ENCODE results near the gene PNRC2.
"Not testable (repeated sequence)": the region's sequence is repeated elsewhere in the genome, so short reads cannot be mapped to it uniquely, and the experiment has no call there.

The PNRC2 gene

DNA sequence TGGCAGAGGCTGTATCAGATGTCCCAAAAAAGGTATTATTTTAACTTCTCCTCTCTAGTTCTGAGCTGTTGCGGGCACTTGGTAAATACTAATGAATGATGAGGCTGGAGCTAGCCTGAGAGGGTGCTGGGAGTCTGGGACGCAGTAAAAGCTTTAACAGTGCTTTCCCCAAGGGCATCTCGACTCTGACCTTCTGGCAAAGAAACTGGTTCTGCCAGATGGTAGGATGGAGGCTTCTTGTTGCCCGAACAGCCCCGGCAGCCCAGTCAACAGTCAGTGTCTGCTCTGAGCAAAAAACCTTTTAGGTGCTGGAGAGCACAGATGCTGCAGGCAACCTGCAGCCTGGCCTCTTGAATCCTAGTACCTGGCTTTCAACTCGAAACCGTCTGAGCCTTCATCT is 2.5 kb upstream of the PNRC2 start:
- FAIRE-seq = no peak

GRCh38 chr1:23958040-23958809 is 1.4 kb upstream of the PNRC2 start:
- not testable (repeated sequence) for FAIRE-seq

DNA sequence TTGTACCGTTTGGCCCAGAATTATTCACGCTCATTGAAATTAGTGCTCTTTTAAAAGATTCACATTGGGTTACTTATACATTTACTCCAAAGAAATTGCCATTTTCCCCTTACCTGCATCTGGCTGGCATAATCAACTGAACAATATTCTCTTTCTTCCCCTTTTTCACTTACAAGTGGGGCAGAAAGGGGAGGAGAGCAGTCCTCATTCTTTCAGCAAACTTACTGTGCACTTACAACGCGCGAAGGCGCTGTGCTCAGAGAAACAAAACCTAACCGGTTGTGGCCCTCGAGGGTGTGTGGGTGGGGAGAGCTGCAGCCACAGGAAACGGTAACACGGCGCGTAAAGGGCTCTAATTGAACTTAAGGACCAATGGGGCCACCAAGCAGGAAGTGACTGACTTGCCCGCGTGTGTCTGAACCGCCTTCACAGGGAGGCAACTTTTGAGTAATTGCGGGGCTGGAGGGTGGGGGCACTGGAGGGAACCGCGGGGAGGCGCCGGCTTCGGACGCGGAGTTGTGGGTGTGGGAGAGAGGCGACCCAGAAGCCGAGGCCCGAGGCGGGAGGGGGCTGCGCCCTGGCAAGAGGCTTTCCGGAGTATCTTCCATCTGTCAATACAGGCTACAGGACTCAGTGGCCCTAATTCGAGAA is 693 bp upstream of the PNRC2 start:
- peak; percentile 98 for FAIRE-seq

DNA sequence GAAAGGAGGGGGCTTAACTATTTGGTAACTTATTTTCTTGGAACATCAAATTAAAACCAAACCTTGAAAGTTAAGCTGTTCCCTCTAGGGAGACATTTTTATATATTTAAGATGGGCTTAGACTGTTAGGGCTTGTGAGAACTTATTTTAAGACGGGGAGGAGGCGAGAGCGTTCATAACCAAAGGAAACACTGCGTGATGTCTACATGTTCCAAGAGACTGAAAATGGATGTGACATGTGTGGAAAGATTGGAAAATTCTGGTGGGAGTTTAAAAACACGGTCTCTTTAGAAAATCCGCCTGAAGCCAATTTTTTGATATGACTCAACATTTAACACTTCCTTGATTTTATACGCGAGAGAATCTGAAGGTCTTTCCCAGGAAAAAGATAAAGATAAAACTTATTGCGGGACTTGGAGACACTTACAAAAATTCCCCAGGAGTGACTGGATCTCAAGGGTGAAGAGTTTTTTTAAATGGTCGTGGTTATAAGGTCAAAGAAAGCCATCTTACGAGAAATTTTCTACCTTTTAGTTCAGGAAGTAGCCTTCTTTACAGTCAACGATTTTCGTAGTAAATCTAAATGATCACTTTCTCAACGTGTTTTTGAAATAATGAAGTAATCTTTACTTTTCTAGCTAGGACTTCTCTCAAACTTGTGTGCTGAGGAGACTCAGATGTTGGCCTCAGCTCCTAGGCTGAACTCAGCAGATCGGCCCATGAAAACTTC is 828 bp downstream of the PNRC2 start:
- FAIRE-seq = peak; percentile 82

DNA sequence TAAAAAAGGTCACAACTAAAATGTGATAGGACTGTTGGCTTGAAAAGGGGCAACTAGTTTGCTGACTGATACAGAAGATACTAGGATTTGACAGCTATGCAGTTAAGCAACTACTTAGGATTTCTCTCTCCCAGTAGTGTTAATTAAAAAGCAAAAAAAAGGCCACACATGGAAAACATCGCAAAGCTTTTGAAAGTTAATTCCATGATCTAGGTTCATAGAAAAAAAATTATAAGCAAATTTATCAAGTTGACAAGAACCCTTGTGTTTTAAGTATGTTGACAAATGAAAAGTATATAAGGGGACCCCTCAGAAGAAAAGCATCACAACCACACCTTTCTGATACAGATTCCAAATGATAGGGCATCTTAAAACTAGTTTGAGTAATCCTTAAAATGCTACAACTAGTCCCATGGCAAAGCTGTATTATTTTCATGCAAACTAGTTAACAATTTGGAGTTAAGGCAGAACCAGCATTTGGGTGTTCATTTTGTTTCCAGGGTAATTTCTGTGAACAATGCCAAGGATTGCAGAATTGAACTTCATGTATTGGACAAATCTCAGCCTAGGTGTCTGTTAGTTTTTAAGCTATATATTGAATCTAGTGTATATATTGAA is 4.1 kb downstream of the PNRC2 start:
- peak; percentile 92 for FAIRE-seq

- FAIRE-seq = no peak
Measured at GRCh38 chr1:23964235-23964668, 4.6 kb downstream of the PNRC2 start.

DNA sequence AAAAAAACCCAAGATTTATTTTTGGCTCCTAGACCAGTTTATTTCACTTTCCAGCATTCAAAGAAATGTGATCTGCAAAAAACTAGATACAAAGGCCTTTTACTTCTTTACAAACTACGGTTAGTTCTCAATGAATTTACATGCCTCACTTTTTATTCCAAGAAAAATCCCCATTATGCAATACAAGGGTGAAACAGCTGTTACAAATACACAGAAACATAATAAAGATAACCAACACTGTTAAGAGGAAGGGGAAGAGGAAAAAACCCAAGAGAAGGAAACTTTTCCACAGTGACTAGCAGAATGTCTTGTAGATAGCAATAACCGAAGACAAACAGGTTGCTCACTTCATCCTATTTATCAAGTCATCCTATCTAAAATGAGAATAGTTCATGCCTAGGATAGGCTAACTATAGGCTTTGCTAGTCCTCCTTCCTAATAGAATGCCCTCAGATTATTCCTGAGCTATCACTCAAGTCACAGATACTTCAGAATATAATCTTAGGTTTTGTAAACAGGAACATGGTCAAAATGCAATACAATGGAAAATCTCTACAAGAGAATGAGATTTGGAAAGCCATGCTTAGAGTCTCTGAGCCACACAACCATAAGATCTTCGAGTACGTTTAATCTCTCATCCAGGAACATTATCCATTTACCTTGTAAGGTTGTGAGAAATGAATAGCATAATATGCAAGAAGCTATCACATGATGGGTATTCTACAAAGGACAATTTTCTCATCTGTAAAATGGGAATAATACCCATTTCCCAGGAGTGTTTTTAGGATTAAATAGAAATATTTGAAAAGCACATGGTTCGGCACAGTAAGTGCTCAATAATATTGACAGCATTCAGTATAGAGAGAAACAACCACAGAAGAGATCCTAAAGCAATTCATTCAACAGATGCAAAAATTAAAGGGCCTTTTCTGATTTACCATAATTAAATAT is 5.4 kb downstream of the PNRC2 start:
- no peak for FAIRE-seq

DNA sequence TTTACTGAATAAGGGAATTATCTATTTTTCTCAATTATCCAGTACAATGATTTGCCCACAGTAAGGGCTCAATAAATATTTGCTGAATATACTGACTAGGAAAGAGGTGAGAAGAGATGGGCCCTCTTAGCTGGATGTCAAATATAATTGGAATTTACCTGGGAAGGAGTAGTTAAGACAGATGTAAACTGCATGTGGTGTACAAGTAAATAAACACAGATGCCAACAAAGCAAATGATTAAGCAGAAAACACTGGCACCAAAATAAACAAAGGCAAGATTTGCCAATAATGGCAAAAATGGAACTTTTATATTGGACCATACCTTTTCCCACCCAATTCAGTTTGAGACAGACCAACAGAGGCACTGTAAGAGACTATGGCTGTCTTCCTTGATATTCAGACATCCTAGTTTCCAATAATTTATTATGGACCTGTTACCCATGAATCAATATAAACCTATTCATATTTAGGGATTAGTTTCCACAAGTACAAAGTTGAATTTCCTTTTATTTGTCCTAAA is 7.4 kb downstream of the PNRC2 start:
- no peak for FAIRE-seq

DNA sequence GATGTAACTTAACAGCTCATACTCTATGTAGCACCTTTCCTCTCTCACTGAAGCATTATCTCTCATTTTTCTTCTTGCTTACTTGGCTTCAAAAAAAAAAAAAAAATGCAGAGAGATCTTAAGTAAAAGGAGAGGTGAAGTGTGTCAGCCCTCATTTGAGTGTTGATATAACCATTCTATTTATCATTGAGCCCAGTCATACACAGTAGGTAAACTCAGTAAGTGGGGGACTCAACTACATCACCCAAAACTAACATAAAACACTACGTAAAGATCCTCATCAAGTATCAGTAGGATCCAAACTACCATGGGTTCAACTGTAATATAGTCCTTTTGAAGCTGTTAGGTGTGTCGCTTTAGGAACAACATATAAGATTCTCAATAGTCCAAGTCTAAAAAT is 8.2 kb downstream of the PNRC2 start:
- no peak for FAIRE-seq

GRCh38 chr1:23977187-23977853 is 17.7 kb downstream of the PNRC2 start:
- FAIRE-seq = no peak

DNA sequence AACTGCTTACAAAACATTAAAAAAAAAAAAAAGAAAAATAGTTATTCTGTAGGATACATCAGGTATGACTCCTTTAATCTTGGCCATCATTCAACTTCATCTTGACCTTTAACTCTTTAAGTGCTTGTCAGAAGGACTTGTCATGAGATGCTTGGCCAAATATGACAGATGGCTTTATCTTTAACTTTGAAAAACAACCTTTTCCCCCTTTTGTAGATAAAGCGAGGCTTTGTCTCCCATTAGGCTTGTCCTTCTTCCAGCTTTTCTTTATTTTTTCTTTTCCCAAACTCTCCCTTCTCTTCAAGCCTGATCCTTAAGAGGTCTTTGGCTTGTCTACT is 18.2 kb downstream of the PNRC2 start:
- FAIRE-seq = peak; percentile 13

DNA sequence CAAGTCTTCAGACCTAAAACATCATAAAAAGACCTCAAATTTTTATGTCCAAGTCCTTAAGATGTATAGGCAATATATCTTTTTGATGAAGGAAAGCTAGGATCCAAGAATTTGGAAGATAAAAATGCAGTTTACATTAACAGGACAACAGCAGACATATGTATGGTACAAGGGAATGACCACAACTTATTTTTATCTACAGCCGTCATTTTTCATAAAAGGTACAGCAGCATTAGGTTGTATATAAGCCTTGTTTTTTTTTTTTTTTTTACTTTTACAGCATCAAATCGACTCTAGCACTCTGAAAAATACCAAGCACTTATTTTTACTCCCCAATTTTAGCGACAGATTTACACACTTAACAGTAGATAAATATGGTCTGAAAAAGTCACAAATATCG is 19.2 kb downstream of the PNRC2 start:
- FAIRE-seq = peak; percentile 19

GRCh38 chr1:23979387-23979880 is 19.8 kb downstream of the PNRC2 start:
- no peak for FAIRE-seq

DNA sequence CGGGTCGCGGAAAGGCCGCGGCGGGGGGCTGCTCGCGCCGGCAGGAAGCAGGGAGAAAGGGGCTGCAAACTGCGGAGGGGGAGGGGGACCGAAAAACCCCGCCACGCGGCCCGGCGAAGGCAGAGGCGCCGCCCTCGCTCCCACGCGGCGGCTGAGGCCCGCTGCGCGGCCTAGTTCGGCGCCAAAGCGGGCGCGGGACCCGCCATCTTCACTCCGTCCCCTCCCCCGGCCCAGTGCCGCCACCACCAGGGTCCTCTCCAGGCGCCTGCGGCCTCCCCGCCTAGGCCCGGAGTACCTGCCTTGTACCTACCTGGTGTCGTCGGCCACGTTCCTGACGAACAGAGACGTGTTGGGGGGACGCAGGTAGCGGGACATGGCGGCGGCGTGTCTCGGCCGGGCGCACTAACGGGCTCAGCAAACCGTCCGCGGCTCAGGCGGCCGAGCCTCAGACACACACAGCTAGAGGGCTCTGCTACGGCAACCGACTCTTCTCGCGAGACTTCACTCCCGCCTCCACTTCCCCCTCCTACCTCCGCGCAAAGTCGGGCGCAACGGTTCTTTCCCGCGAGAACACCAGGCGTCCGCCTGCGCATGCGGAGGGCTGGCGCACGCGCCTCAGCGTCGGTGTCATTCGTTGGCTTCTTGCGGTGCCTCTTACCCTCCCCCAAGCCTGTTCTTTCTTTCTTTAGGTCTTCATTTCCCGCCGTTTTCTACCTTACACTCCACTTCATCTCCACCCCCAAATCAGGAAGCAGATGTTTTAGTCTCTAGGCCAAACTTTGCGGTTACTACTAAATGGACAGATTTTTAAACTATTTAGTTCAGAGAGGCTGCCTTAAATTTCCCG is 20.5 kb downstream of the PNRC2 start, which contains the start of gene SRSF10:
Gene SRSF10 (minus strand): TSS at position 447 of the 847 bp plus-strand sequence. CDS start 72 bp downstream, at position 375.
- peak; percentile 92 for FAIRE-seq

DNA sequence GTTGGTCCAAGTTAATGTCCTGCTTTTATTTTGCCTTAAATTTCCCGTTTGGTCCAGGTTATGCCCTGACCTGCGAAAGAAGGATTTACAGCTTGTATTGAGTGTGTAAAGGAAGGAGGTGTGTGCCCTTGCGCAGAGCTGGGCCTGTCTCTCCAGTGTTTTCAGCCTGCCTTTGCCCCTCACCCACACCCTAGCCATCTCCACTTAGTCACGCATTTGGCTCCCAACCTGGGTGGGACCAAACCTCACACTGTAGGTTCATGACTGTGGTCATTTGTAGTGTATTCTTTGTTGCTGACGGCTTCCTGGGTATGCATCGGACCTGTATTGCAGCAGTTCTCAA is 21.1 kb downstream of the PNRC2 start:
- FAIRE-seq = no peak

GRCh38 chr1:23984417-23985186 is 25.0 kb downstream of the PNRC2 start:
- no peak for FAIRE-seq

- not testable (repeated sequence) for FAIRE-seq
Measured at GRCh38 chr1:23987038-23987437, 27.4 kb downstream of the PNRC2 start.

DNA sequence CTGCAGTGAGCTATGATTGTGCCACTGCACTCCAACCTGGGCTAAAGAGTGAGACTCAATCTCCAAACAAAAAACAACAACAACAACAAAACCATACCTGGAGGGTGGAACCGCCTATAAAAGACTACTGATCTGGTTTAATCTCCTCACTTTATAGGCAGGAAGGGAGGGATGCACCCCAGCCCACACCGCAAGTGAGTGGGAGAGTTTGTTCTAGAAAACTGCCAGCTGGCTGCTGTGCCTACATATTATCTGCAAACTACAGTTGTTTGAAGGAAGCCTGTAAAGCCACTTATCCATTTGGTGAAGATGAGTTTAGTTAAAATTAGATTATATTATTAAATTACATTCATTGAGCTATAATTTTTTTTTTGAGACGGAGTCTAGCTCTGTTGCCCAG is 29.6 kb downstream of the PNRC2 start:
- no peak for FAIRE-seq

GRCh38 chr1:23992011-23992410 is 32.4 kb downstream of the PNRC2 start:
- FAIRE-seq = not testable (repeated sequence)
